HG02588 (cell line): Measurements from ENCODE around the gene PHACTR2.
"Not testable (repeated sequence)": the region's sequence is repeated elsewhere in the genome, so short reads cannot be mapped to it uniquely, and the experiment has no call there.

Experiments
- ATAC-seq: cut with Tn5 transposase; IDR thresholded peaks from one replicate; pipeline ENCODE4 v1.9.1; 2021; ENCODE audit warnings: mild to moderate bottlenecking, moderate library complexity; ENCODE audit not compliant: unreplicated experiment

PHACTR2 gene

GRCh38 chr6:143759666-143760065, 81.9 kb downstream of the PHACTR2 start:
- ATAC-seq = no peak

GRCh38 chr6:143761074-143761473, 83.3 kb downstream of the PHACTR2 start:
- no peak for ATAC-seq

GRCh38 chr6:143762126-143762525, 84.4 kb downstream of the PHACTR2 start:
- ATAC-seq = no peak

GRCh38 chr6:143765422-143766184, 87.8 kb downstream of the PHACTR2 start:
- ATAC-seq = no peak

GRCh38 chr6:143766185-143766553, 88.4 kb downstream of the PHACTR2 start:
- ATAC-seq = no peak

GRCh38 chr6:143767433-143767832, 89.7 kb downstream of the PHACTR2 start:
- no peak for ATAC-seq

- no peak for ATAC-seq
Measured at GRCh38 chr6:143772116-143773086, 94.6 kb downstream of the PHACTR2 start.

GRCh38 chr6:143773506-143774150, 95.9 kb downstream of the PHACTR2 start:
- no peak for ATAC-seq

GRCh38 chr6:143774347-143774746, 96.6 kb downstream of the PHACTR2 start:
- ATAC-seq = no peak

- no peak for ATAC-seq
Measured at GRCh38 chr6:143775336-143775735, 97.6 kb downstream of the PHACTR2 start.

- no peak for ATAC-seq
Measured at GRCh38 chr6:143778926-143779325, 101.2 kb downstream of the PHACTR2 start.

- ATAC-seq = no peak
Measured at GRCh38 chr6:143782481-143782880, 104.7 kb downstream of the PHACTR2 start.

GRCh38 chr6:143783077-143783476, 105.3 kb downstream of the PHACTR2 start:
- no peak for ATAC-seq

- no peak for ATAC-seq
Measured at GRCh38 chr6:143784316-143784715, 106.6 kb downstream of the PHACTR2 start.

GRCh38 chr6:143786371-143786770, 108.6 kb downstream of the PHACTR2 start:
- not testable (repeated sequence) for ATAC-seq

- no peak for ATAC-seq
Measured at GRCh38 chr6:143792402-143793279, 114.9 kb downstream of the PHACTR2 start.

- ATAC-seq = no peak
Measured at GRCh38 chr6:143793280-143793619, 115.5 kb downstream of the PHACTR2 start.

- ATAC-seq = not testable (repeated sequence)
Measured at GRCh38 chr6:143796551-143796950, 118.8 kb downstream of the PHACTR2 start.

- not testable (repeated sequence) for ATAC-seq
Measured at GRCh38 chr6:143798487-143798886, 120.7 kb downstream of the PHACTR2 start.

- ATAC-seq = no peak
Measured at GRCh38 chr6:143802833-143803565, 125.2 kb downstream of the PHACTR2 start.
